Measurements from ENCODE around the gene CNOT8.

- no peak for TF ChIP-seq CTCF (IDR thresholded peaks at IDR 0.05)
- TF ChIP-seq POLR2AphosphoS5 (IDR thresholded peaks at IDR 0.05; ENCODE audit: insufficient read depth in 1 of 2, low read depth in 1 of 2) = no peak
- TF ChIP-seq POLR2A (IDR thresholded peaks at IDR 0.05) = no peak
These were observed 40.6 kb upstream of the CNOT8 start for GRCh38 chr5:154817815-154818214.
